ENCODE data around the gene TRIM66. TPM values are rescaled to one million over a fixed set of nuclear protein-coding genes. Genes with fewer than 3 reads are reported as not detected.

Gene TRIM66
- total and polyA plus RNA-seq, 2 donors (not counting 3 experiments of a cell fraction or from before 2014, with no cell fraction given) = 5.5 to 11.7 TPM

GRCh38 chr11:8593935-8594909 lies 88.2 kb downstream of the TRIM66 start, which contains the start of gene STK33:
TSS of gene STK33 (minus strand) at chr11:8594228. CDS start at chr11:8474905, 119,323 bp downstream.
- Histone ChIP-seq H3K27ac (ENCODE audit: insufficient read depth, low read depth, low read length) (no peak within 1 kb of the TSS), H3K27me3 (ENCODE audit: control insufficient read depth in 2 of 2, insufficient read depth in 2 of 2, low read length in 2 of 2) (peaks cover 29 to 34% of the 10 kb centered on the region in 2 experiments), H3K9me1 (replicated peaks; ENCODE audit: control insufficient read depth, extremely low read depth, insufficient read depth, low read length) (no peaks in the 10 kb centered on the region), H3K9ac (replicated peaks; ENCODE audit: extremely low read depth, insufficient read depth, low read length) (no peak within 1 kb of the TSS), H3K4me1 (ENCODE audit: control insufficient read depth, extremely low read depth, insufficient read depth, low read length) (peaks cover 6% of the 10 kb centered on the region), H3K36me3 (ENCODE audit: control insufficient read depth in 2 of 2, extremely low read depth in 1 of 2, insufficient read depth in 2 of 2, low read length in 2 of 2) (no peaks in the 10 kb centered on the region), H3K4me2 (ENCODE audit: insufficient read depth, low read length) (peak within 1 kb of the TSS; percentile 70), H3K4me3 (replicated peaks in 1 of 3; ENCODE audit: insufficient read depth in 1 of 3, low read depth in 1 of 3, low read length in 3 of 3) (peak within 1 kb of the TSS; percentile 5 to 59 (median 48)), H3K9me3 (replicated peaks; ENCODE audit: control insufficient read depth, insufficient read depth, low read length) (no peaks in the 10 kb centered on the region), H3K79me2 (ENCODE audit: control insufficient read depth, insufficient read depth, low read length) (no peaks in the 10 kb centered on the region), H2AFZ (ENCODE audit: low read depth, low read length) (peak within 1 kb of the TSS; percentile 96), H4K20me1 (replicated peaks; ENCODE audit: control insufficient read depth, extremely low read depth, insufficient read depth, low read length) (no peaks in the 10 kb centered on the region)
- dilution Hi-C loops (cut with MboI; ENCODE audit: extremely low pct_ligation_motif_present, low sequenced_read_pairs) = no loop called here
- DNase-seq (ENCODE audit: low read depth, low spot score) = no peak
- no peak for FAIRE-seq
- TF ChIP-seq EZH2 (IDR thresholded peaks at IDR 0.05; ENCODE audit: borderline replicate concordance, low read depth, low read length, severe bottlenecking) (peak; percentile 83), FOS (IDR thresholded peaks at IDR 0.05; ENCODE audit: borderline replicate concordance, insufficient read depth, low read length) (no peak)
- ChIA-PET POLR2A (no interaction called here), CTCF (no interaction called here)
- intact Hi-C loops (cut with micrococcal nuclease) = no loop called here
- BruUV-seq (replicated peaks) = no TSS peak

GRCh38 chr11:8593455-8593854 lies 89.0 kb downstream of the TRIM66 start:
- Histone ChIP-seq H3K9ac (replicated peaks; ENCODE audit: extremely low read depth, insufficient read depth, low read length) (no peak overlapping the region), H3K9me3 (replicated peaks; ENCODE audit: control insufficient read depth, insufficient read depth, low read length) (no peaks in the 10 kb centered on the region), H3K36me3 (ENCODE audit: control insufficient read depth in 2 of 2, extremely low read depth in 1 of 2, insufficient read depth in 2 of 2, low read length in 2 of 2) (no peaks in the 10 kb centered on the region), H2AFZ (ENCODE audit: low read depth, low read length) (peak overlapping the region; percentile 96), H3K4me2 (ENCODE audit: insufficient read depth, low read length) (peak overlapping the region; percentile 70), H3K9me1 (replicated peaks; ENCODE audit: control insufficient read depth, extremely low read depth, insufficient read depth, low read length) (no peaks in the 10 kb centered on the region), H3K27ac (ENCODE audit: insufficient read depth, low read depth, low read length) (no peak overlapping the region), H3K4me1 (ENCODE audit: control insufficient read depth, extremely low read depth, insufficient read depth, low read length) (peaks cover 6% of the 10 kb centered on the region), H4K20me1 (replicated peaks; ENCODE audit: control insufficient read depth, extremely low read depth, insufficient read depth, low read length) (no peaks in the 10 kb centered on the region), H3K79me2 (ENCODE audit: control insufficient read depth, insufficient read depth, low read length) (no peaks in the 10 kb centered on the region), H3K4me3 (replicated peaks in 1 of 3; ENCODE audit: insufficient read depth in 1 of 3, low read depth in 1 of 3, low read length in 3 of 3) (peak overlapping the region; percentile 5 to 59 (median 48)), H3K27me3 (ENCODE audit: control insufficient read depth in 2 of 2, insufficient read depth in 2 of 2, low read length in 2 of 2) (peaks cover 29 to 34% of the 10 kb centered on the region in 2 experiments)
- BruUV-seq (replicated peaks) = no TSS peak
- ChIA-PET POLR2A (no interaction called here), CTCF (interaction anchor here (1.6 kb wide), 1 partner anchor 9 kb away, joined by 5 read pairs; no protein-coding TSS in a partner anchor)
- FAIRE-seq (no peak), DNase-seq (ENCODE audit: low read depth, low spot score) (no peak)
- dilution Hi-C loops (cut with MboI; ENCODE audit: extremely low pct_ligation_motif_present, low sequenced_read_pairs) (no loop called here), intact Hi-C loops (cut with micrococcal nuclease) (no loop called here)
- TF ChIP-seq MYC (IDR thresholded peaks at IDR 0.05; ENCODE audit: low read depth, low read length) (no peak), POLR2AphosphoS5 (IDR thresholded peaks at IDR 0.05; ENCODE audit: insufficient read depth, low read depth, low read length) (no peak), FOS (IDR thresholded peaks at IDR 0.05; ENCODE audit: borderline replicate concordance, insufficient read depth, low read length) (no peak), GATA2 (IDR thresholded peaks at IDR 0.05; ENCODE audit: insufficient read depth, insufficient read length, low read depth, low read length) (no peak), MAX (IDR thresholded peaks at IDR 0.05; ENCODE audit: insufficient read depth, insufficient read length) (no peak), JUN (IDR thresholded peaks at IDR 0.05; ENCODE audit: borderline replicate concordance, insufficient read depth, insufficient read length, low read depth) (no peak), EZH2 (IDR thresholded peaks at IDR 0.05; ENCODE audit: borderline replicate concordance, low read depth, low read length, severe bottlenecking) (no peak), POLR2A (IDR thresholded peaks at IDR 0.05; ENCODE audit: low read depth, low read length) (no peak)
- TF ChIP-seq, protein P1, sequence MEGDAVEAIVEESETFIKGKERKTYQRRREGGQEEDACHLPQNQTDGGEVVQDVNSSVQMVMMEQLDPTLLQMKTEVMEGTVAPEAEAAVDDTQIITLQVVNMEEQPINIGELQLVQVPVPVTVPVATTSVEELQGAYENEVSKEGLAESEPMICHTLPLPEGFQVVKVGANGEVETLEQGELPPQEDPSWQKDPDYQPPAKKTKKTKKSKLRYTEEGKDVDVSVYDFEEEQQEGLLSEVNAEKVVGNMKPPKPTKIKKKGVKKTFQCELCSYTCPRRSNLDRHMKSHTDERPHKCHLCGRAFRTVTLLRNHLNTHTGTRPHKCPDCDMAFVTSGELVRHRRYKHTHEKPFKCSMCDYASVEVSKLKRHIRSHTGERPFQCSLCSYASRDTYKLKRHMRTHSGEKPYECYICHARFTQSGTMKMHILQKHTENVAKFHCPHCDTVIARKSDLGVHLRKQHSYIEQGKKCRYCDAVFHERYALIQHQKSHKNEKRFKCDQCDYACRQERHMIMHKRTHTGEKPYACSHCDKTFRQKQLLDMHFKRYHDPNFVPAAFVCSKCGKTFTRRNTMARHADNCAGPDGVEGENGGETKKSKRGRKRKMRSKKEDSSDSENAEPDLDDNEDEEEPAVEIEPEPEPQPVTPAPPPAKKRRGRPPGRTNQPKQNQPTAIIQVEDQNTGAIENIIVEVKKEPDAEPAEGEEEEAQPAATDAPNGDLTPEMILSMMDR (IDR thresholded peaks at IDR 0.05; ENCODE audit: extremely low read depth in 1 of 2, insufficient read depth in 1 of 2, low read depth in 1 of 2, low read length in 2 of 2) = no peak

Data from endothelial cell of umbilical vein (primary cell).